Bronchial epithelial cell (primary cell): ENCODE measurements around the gene PLD3. TPM values are rescaled to one million over a fixed set of nuclear protein-coding genes. Genes with fewer than 3 reads are reported as not detected.
A peak's percentile ranks its signal among the peaks of the same experiment; 100 is the strongest.

ENCODE experiments used
- DNase-seq: peaks from one replicate; pipeline ENCODE4 v3.0.0-alpha.2; 2010; ENCODE audit warnings: low read depth
- FAIRE-seq: peaks from 2 replicates; lab custom pipeline; 2011; peaks lifted over from hg19 to GRCh38; lab: Jason Lieb, UNC
- H3K27me3 ChIP-seq: 2 replicates; pipeline ENCODE4 v1.5.1; 2011; ENCODE audit warnings: low read length; ENCODE audit not compliant: control insufficient read depth, insufficient read depth
- H3K36me3 ChIP-seq: 2 replicates; pipeline ENCODE4 v1.5.1; 2011; ENCODE audit warnings: low read length; ENCODE audit not compliant: control insufficient read depth, insufficient read depth
- H3K4me3 ChIP-seq: 2 replicates; pipeline ENCODE4 v1.5.1; 2011; ENCODE audit warnings: mild to moderate bottlenecking, low read depth, low read length, control low read depth
- total RNA-seq: library from RNA; depleted of rRNA; stranded (reverse); fragments of >200 nt; gene quantifications from 2 replicates; pipeline ENCODE4 v1.2.1, GENCODE V29; 2014
- TF ChIP-seq, protein P1 (sequence below): IDR thresholded peaks from 2 replicates; pipeline ENCODE4 v1.5.1; 2011; ENCODE audit warnings: mild to moderate bottlenecking, moderate library complexity, low read length, control low read depth, inconsistent platforms; ENCODE audit not compliant: insufficient read depth, severe bottlenecking

PLD3 gene
- total RNA-seq, 1 donor from 2014 or later, result 162 TPM

DNA sequence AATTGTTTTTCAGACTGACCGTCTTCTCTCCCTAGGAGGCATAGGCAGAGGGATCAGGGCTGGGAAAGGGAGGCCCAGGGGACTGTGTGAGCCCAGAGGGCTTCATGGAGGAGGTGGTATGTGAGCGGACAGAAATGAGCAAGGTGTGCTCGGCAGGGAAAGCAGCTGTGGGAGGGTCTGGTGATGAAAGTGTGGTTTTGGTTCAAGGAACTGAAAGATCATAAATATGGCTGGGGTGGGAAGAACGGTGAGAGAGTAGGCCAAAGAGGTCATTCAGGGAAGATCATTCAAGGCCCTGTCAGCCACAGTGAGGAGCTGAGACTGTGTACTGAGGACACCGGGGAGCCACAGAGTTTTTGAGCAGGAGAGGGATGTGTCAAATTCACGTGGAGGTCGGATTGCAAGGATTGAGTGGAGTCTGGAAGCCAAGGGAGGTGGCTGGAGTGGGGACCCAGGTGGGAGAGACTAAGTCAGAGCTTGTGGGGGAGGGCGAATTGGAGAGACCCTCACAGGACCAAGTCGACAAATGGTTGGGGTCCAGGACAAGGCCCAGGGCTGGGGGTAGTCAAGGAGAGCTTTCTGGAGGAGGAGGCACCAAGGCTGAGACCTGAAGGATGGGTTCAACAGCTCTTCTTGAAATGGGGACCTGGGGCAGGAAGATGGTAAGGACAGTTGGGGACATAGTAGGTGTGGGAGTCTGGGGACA, 7.6 kb downstream of the PLD3 start:
- DNase-seq, result no peak
- H3K36me3 ChIP-seq, result peaks cover 4% of the 10 kb centered on the region
- no peak for FAIRE-seq
- TF ChIP-seq, protein P1, sequence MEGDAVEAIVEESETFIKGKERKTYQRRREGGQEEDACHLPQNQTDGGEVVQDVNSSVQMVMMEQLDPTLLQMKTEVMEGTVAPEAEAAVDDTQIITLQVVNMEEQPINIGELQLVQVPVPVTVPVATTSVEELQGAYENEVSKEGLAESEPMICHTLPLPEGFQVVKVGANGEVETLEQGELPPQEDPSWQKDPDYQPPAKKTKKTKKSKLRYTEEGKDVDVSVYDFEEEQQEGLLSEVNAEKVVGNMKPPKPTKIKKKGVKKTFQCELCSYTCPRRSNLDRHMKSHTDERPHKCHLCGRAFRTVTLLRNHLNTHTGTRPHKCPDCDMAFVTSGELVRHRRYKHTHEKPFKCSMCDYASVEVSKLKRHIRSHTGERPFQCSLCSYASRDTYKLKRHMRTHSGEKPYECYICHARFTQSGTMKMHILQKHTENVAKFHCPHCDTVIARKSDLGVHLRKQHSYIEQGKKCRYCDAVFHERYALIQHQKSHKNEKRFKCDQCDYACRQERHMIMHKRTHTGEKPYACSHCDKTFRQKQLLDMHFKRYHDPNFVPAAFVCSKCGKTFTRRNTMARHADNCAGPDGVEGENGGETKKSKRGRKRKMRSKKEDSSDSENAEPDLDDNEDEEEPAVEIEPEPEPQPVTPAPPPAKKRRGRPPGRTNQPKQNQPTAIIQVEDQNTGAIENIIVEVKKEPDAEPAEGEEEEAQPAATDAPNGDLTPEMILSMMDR, result no peak
- no peaks in the 10 kb centered on the region for H3K27me3 ChIP-seq
- no peak overlapping the region for H3K4me3 ChIP-seq

DNA sequence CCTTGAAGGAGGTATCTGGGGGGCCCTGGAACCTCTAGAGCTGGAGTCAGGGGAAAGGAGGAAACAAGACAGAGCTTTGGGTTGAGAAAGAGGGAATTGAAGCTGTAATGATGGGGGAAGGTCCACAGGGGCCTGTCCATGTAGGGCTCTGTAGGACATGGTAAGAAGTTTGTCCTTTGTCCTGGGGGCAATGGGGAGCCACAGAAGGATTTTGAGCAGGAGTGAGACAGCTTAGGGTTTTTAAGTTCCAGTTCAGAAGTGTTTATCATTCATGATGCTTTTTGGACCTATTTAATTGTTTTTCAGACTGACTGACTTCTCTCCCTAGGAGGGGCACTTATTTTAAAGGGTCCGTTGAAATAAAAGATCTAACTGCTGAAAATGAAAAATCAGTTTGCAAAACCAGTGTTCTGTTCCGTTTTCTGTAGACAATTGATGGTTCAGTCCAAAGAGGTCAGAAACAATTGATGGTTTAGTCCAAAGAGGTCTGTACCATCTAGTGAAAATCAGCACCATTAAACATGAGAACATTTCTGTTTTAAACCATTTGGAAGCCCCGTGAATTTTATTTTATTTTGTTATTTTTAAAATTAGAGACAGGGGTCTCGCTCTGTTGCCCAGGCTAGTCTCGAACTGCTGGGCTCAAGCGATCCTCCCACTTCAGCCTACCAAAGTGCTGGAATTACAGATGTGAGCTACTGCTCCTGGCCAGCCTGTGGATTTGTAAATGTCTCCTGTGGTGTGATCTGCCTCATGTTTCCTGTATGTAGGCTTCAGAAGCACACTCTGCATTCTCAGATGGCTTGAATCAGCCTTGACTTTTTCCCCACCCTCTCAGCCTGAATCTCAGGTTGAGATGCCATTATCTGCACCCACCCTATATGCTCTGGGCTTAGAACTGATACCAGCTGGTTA, 8.4 kb downstream of the PLD3 start:
- DNase-seq (no peak), FAIRE-seq (no peak)
- TF ChIP-seq, protein P1, result no peak
- no peaks in the 10 kb centered on the region for H3K27me3 ChIP-seq
- no peak overlapping the region for H3K4me3 ChIP-seq
- peaks cover 4% of the 10 kb centered on the region for H3K36me3 ChIP-seq

DNA sequence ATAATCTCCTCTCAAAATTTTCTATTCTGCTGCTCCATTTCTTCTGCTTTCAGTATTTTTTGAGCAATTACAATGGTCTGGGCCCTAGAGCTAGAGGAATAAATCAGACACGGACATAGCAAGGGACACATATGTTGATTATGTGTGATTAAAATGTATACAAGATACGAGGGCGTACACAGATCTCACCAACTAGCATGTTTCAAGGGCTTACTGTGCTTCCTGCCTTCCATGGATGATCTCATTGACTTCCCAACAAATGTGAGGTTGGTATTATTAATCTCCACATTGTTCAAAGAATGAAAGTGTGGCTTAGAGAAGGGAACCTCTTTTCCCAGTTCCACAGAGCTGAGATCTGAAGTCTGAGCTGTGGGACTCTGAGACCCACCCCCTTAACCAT, 9.1 kb downstream of the PLD3 start:
- Histone ChIP-seq H3K36me3 (peaks cover 6% of the 10 kb centered on the region), H3K4me3 (no peak overlapping the region), H3K27me3 (no peaks in the 10 kb centered on the region)
- TF ChIP-seq, protein P1, result no peak
- FAIRE-seq (peak; percentile 68), DNase-seq (no peak)

DNA sequence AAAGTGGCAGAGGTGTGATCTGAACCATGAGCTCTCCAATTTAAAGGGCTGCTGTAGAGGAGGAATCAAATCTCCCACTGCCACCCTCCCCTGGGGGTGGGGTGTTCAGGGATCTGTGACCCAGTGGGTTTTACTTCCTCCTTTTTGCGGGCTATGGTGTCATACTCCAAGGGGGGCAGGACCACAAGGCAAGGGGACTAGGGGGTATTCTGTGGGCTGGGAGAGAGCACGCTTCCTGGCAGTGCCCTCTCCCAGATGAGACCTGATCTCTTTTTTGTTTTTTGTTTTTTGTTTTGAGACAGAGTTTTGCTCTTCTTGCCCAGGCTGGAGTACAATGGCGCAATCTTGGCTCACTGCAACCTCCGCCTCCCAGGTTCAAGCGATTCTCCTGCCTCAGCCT, 10.3 kb downstream of the PLD3 start:
- Histone ChIP-seq H3K36me3 (peaks cover 6% of the 10 kb centered on the region), H3K4me3 (no peak overlapping the region), H3K27me3 (no peaks in the 10 kb centered on the region)
- TF ChIP-seq, protein P1, result no peak
- DNase-seq, result no peak
- FAIRE-seq, result no peak

DNA sequence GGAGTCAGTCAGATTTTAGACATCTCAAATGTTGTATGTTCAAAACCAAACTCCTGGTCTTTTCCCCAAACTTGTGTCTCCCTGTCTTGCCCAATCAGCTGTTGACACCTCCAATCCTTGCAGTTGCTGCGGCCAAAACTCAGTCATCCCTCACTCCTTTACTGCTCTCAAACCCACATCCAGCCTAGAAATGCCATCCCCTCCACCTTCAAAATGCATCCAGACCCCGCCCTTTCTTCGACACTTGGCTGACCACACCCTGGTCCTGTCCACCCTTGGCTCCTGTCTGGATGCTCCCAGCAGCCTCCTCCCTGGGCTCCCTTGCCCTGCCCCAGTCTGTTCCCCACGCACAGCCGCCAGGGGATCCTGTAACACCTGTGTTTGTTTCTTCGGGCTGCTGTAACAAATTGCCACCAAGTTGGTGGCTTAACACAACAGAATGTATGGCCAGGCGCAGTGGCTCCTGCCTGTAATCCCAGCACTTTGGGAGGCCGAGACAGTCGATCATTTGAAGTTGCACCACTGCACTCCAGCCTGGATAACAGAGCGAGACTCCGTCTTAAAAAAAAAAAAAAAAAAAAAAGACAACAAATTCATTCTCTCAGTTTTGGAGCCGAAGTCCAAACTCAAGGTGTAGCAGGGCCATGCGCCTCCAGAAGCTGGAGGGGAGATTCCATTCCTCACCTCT, 11.7 kb downstream of the PLD3 start:
- FAIRE-seq, result no peak
- no peaks in the 10 kb centered on the region for H3K27me3 ChIP-seq
- H3K36me3 ChIP-seq, result peaks cover 6% of the 10 kb centered on the region
- DNase-seq, result no peak
- TF ChIP-seq, protein P1, result no peak
- no peak overlapping the region for H3K4me3 ChIP-seq
